Esophagus muscularis mucosa (tissue), 4 donors: Measurements from ENCODE around the gene NCKAP5.

ENCODE experiments used
- CTCF ChIP-seq, 3 experiments: fragments of 200-600 bp in 2 of 3; fragments of 450-650 bp in 1 of 3; sonication (generic) in 2 of 3; IDR thresholded peaks; one replicate each; pipeline ENCODE4 v1.5.1; 2017 to 2019; ENCODE audit warnings: antibody characterized with exemption in 3 of 3, mild to moderate bottlenecking in 2 of 3, moderate library complexity in 1 of 3
- EP300 ChIP-seq: sonication (generic); formaldehyde crosslinking; IDR thresholded peaks from one replicate; pipeline ENCODE4 v1.6.1; 2017; ENCODE audit warnings: antibody characterized with exemption
- POLR2A ChIP-seq: fragments of 450-650 bp; IDR thresholded peaks from one replicate; pipeline ENCODE4 v1.6.1; 2017; ENCODE audit warnings: antibody characterized with exemption, moderate library complexity, mild to moderate bottlenecking, low read depth

DNA sequence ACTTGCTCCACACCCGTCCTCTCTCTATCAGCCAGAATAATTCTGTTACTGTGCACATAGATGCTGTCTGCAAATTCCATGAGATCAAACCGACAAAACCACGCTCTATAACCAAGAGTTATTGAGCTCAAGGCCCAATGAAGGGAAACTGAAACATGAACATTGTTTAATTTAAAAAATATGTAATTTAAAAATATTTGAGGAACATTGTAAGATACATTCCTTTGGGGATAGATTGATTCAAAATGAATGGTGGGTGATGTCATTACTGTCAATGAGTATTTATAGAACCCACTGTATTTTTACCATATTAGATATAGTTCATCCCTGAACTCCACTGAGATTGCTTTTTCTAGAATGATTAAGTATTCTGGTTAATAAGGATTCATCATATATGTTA, 50.4 kb downstream of the NCKAP5 start:
- TF ChIP-seq CTCF (IDR thresholded peaks at IDR 0.05) = no peak
- TF ChIP-seq EP300 = no peak
- no peak for TF ChIP-seq POLR2A
